ENCODE measurements around the gene HMBS. TPM values are rescaled to one million over a fixed set of nuclear protein-coding genes. Genes with fewer than 3 reads are reported as not detected.

The HMBS gene
- total RNA-seq, 1 donor from 2014 or later, result 10.0 TPM

DNA sequence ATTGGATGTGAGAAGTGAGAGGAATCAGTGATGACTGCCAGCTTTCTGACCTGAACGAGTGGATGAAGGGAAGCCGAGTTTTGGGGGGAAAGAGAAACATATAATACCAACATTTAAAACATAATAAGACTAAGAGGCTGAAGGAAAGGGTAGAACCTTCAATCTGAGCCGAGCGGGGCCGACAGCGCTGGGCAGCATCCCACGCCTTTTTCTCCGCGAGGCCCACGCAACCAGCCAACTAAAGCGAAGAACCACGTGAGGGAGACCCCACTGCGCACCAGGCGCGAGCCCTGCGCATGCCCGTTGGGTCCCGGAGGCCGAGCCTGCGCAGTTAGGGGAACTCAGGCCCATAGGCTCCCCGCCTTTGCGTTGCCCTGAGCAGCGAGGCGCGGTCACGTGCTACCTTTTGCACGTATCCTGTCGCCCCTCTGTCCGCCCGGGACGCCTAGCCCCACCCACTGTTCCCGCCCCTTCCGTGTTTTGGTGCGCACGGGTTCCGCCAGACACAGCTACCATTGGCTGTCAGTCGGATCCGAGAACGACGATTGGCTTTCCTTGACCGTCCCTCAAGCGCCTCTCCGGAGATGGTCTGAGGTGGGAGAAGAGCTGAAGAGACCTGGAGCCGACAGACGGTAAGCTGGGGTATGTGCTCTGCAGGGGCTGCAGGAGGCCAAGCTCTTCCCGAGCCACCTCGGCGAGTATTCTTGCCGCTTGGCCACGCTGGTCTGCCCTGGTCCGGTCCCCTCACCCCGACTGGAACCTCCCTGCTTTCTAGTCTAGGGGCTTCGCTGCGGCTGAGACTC lies 36.5 kb downstream of the HMBS start, which contains the start of gene HINFP:
Gene HINFP, plus strand, starts transcription at position 573 of the 803 bp plus-strand sequence. CDS start 5,365 bp downstream, outside the sequence.
- FAIRE-seq, result no peak
- TF ChIP-seq, protein P1, sequence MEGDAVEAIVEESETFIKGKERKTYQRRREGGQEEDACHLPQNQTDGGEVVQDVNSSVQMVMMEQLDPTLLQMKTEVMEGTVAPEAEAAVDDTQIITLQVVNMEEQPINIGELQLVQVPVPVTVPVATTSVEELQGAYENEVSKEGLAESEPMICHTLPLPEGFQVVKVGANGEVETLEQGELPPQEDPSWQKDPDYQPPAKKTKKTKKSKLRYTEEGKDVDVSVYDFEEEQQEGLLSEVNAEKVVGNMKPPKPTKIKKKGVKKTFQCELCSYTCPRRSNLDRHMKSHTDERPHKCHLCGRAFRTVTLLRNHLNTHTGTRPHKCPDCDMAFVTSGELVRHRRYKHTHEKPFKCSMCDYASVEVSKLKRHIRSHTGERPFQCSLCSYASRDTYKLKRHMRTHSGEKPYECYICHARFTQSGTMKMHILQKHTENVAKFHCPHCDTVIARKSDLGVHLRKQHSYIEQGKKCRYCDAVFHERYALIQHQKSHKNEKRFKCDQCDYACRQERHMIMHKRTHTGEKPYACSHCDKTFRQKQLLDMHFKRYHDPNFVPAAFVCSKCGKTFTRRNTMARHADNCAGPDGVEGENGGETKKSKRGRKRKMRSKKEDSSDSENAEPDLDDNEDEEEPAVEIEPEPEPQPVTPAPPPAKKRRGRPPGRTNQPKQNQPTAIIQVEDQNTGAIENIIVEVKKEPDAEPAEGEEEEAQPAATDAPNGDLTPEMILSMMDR (IDR thresholded peaks at IDR 0.05; ENCODE audit: insufficient read depth, low read length, severe bottlenecking), result no peak
- H3K4me3 ChIP-seq (ENCODE audit: low read depth, low read length), result peak within 1 kb of the TSS; percentile 74

DNA sequence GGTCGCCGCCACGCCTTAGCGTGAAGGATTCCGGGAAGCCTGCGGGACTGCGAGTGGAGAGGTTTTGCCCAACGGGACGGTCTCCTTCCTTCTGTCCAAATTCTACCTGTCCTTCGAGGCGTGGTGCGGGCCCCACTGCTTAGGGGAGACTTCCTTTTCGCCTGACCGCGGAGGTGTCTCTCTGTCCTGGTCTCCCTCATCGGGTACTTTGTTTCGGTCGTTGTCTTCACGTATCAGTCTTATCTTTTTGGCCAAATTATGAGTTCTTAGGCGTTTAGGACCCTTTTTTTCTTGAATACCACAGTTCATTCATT lies 37.1 kb downstream of the HMBS start:
- peaks cover 3% of the 10 kb centered on the region for H3K36me3 ChIP-seq (ENCODE audit: control insufficient read depth, insufficient read depth, low read length)
- peak overlapping the region; percentile 74 for H3K4me3 ChIP-seq (ENCODE audit: low read depth, low read length)
- TF ChIP-seq, protein P1 (IDR thresholded peaks at IDR 0.05; ENCODE audit: insufficient read depth, low read length, severe bottlenecking), result no peak
- DNase-seq (ENCODE audit: low read depth), result no peak
- no peaks in the 10 kb centered on the region for H3K27me3 ChIP-seq (ENCODE audit: control insufficient read depth, insufficient read depth, low read length)
- no peak for FAIRE-seq

More for the DNA sequence above, 36.5 kb downstream of the HMBS start, which contains the start of gene HINFP:
- peaks cover 3% of the 10 kb centered on the region for H3K36me3 ChIP-seq (ENCODE audit: control insufficient read depth, insufficient read depth, low read length)
- DNase-seq (ENCODE audit: low read depth), result peak; percentile 97
- H3K27me3 ChIP-seq (ENCODE audit: control insufficient read depth, insufficient read depth, low read length), result no peaks in the 10 kb centered on the region

DNA sequence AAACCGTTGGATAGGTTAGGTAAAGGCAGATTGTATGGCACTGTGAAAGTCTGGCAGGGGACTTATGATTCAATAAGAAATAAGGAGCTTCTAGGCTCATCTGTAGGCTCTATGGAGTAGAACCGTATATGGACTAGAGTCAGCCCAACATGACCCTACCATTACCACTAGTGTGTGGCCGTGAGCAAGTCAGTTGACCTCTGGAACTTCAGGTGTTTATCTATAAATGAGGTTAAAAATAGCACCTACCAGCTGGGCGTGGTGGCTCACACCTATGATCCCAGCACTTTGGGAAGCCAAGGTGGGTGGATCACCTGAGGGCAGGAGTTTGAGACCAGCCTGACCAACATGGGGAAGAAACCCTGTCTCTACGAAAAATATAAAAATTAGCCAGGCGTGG lies 41.1 kb downstream of the HMBS start:
- no peak for FAIRE-seq
- H3K4me3 ChIP-seq (ENCODE audit: low read depth, low read length), result no peak overlapping the region
- TF ChIP-seq, protein P1 (IDR thresholded peaks at IDR 0.05; ENCODE audit: insufficient read depth, low read length, severe bottlenecking), result no peak
- H3K36me3 ChIP-seq (ENCODE audit: control insufficient read depth, insufficient read depth, low read length), result peaks cover 14% of the 10 kb centered on the region
- no peak for DNase-seq (ENCODE audit: low read depth)
- no peaks in the 10 kb centered on the region for H3K27me3 ChIP-seq (ENCODE audit: control insufficient read depth, insufficient read depth, low read length)

DNA sequence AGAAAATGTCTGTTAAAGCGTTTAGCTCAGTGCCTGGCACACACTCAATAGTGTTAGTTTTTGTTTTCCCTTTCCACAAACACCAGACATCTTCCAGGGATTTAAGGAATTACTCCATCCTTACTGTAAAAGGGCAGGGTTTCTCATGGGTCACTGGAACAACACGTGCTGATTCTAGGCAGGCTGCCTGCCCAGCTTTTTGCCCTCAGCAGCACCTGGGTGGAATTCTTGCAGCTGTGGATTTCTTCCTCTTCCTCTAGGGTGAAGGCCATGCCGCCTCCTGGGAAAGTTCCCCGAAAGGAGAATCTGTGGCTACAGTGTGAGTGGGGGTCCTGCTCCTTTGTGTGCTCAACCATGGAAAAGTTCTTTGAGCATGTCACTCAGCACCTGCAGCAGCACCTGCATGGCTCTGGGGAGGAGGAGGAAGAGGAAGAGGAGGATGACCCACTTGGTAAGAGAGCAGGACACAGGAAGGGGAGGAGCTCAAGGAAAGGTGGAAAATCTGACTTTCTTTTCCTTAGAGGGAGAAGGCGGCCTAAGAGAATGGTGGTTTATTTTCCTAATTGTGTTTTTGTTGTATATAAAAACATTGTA lies 42.1 kb downstream of the HMBS start:
- DNase-seq (ENCODE audit: low read depth) (no peak), FAIRE-seq (no peak)
- no peak overlapping the region for H3K4me3 ChIP-seq (ENCODE audit: low read depth, low read length)
- peaks cover 21% of the 10 kb centered on the region for H3K36me3 ChIP-seq (ENCODE audit: control insufficient read depth, insufficient read depth, low read length)
- TF ChIP-seq, protein P1 (IDR thresholded peaks at IDR 0.05; ENCODE audit: insufficient read depth, low read length, severe bottlenecking), result no peak
- H3K27me3 ChIP-seq (ENCODE audit: control insufficient read depth, insufficient read depth, low read length), result no peaks in the 10 kb centered on the region

DNA sequence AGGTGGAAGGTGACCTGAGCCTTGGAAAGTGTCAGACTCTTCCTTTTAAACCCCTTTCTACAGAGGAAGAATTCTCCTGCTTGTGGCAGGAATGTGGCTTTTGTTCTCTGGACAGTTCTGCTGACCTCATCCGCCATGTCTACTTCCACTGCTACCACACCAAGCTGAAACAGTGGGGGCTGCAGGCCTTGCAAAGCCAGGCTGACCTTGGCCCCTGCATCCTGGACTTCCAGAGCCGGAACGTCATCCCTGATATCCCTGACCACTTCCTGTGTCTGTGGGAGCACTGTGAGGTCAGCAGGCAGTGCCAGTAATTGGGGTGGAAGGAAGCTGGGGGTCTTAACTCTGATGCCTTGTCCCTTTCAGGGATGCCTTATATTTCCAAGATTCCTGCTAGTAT lies 46.0 kb downstream of the HMBS start:
- peaks cover 35% of the 10 kb centered on the region for H3K36me3 ChIP-seq (ENCODE audit: control insufficient read depth, insufficient read depth, low read length)
- no peak for DNase-seq (ENCODE audit: low read depth)
- no peak for FAIRE-seq

More for the DNA sequence above, 46.0 kb downstream of the HMBS start:
- Histone ChIP-seq H3K27me3 (ENCODE audit: control insufficient read depth, insufficient read depth, low read length) (no peaks in the 10 kb centered on the region), H3K4me3 (ENCODE audit: low read depth, low read length) (no peak overlapping the region)
- TF ChIP-seq, protein P1 (IDR thresholded peaks at IDR 0.05; ENCODE audit: insufficient read depth, low read length, severe bottlenecking), result no peak
